ENCODE data around the gene CD8A.
"Not testable (repeated sequence)": the region's sequence is repeated elsewhere in the genome, so short reads cannot be mapped to it uniquely, and the experiment has no call there.

Gene CD8A

DNA sequence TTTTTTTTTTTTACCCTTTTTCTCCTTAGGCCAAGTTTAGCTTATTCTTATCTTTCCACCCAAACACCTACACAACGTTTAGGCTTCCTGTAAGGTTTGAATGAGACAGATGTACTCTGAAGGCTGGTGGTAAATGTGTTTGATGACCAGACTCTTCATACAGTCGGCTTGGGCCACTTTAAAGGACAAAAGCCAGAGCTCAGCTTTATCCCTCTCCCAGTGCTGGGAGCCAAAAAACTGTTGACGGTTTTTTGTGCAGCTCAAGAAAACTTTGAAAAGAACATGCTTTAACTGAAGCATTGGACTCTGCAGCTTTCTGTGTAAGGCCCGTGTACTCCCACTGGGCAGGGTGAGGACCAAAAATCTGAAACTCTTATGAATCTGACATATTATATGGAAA lies 15.4 kb downstream of the CD8A start:
- no peak for DNase-seq

DNA sequence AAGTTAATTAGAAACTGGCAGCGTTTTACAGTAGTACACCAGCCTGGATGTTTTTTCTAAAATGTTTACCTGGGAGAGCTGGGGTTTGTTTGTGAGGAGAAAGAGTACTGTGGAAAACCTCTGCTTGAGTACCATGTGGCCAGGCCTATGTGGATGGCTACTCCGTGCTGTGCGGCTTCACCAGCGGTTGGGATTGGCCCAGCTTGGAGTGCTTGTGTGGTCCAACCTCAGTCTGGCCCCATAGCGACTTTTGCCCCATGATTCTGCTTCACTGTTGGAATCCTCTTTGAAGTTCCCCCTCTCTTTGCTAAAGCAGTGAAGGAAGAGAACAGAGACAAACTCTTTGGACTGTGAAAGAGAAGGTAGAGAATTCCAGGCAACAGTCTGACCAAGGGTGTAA lies 15.9 kb downstream of the CD8A start:
- no peak for DNase-seq

- no peak for DNase-seq
These were observed 18.1 kb downstream of the CD8A start for GRCh38 chr2:86772611-86773010.

DNA sequence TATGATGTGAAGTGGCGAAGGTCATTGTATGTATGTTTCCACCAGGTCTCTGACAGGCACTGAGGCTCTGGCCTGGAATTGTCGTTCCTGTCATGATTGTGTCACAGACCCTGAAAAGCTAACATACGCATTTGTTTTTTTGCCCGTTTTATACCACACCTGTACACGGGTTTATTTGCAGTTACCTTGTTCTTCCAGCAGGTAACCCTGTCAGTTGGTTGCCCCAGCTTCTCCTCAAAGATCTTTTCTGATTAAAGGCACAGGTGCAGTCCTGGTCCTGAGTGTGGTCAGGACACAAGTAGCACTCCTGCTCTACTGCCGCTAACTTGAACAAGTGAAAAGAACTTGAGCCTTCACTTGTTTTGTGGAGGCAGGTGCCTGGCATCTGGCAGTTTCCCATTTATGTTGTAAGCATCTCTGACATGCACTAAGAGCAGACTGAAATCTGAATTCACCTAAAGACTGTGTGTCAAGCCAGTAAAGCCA lies 19.9 kb downstream of the CD8A start:
- DNase-seq = no peak

GRCh38 chr2:86769838-86770237 lies 20.9 kb downstream of the CD8A start:
- no peak for DNase-seq

DNA sequence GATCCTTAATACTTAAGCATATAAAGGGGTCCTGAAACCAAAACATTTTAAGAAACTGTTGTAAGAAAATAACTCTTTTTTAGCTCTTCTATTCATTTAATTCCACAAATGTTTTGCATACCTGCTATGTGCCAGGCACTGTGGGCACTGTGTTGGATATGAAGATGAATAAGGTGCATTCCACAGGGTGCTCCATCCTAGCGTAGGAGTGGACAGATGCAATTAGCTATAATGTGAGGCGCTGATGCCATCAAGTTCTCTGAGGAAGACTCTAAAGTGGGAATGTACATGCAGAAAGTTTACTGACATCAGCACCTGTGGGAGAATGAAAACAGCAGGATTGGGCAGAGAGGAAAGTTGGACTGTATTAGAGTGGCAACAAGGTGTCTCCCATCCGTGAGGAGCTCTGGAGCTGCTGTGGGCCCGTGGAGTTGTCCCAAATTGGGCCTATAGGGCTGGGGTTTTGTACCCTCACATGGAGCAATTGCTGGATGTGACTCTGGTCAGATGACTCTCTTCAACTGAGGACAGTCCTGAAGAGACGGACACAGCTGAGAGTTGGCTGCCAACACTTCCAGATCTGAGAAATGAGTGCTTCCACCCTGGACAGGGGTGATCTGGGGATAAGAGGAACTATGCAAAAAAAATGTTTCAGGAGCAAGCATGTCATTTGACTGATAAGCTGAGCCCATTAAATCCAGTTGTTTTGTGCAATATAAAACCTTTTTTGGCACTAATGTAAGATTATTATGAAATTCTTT lies 22.3 kb downstream of the CD8A start:
- no peak for DNase-seq

DNA sequence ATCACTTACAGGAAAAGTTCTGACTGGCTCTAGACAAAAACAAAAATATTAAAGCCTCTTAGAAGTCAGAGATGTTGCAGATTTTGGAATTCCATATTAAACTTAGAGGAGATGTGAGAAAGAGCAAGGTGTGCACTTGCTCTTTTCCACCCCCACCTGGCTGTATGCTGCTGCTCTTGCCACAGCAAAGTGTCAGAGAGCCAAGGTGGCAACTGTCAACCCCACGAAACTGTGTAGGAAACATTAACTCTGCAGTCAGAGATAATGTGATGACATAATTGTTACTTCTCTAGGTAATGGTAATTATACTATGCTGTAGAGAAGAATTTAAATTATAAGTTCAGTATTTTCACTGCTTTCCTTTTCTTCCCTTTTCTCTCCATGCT lies 25.4 kb downstream of the CD8A start:
- no peak for DNase-seq

GRCh38 chr2:86764661-86765309 lies 25.9 kb downstream of the CD8A start:
- no peak for DNase-seq

DNA sequence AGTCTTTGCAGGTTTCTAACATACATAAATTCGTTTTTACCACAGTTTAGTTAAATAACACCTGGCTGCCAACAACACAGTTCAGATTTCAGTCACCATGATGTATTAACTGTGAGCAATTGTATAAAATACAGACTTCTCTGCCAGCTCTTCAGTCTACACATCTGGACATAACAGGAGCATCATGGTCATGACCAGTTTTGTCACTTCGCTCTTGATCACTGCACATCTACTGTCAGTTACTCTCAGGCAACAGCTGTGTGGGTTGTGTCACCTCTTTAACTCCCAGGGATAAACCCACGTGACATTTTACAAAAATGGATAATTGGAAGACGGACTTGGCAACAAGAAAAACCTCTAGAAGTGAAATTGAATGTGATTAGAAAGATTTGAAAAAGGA lies 30.3 kb downstream of the CD8A start:
- no peak for DNase-seq

DNA sequence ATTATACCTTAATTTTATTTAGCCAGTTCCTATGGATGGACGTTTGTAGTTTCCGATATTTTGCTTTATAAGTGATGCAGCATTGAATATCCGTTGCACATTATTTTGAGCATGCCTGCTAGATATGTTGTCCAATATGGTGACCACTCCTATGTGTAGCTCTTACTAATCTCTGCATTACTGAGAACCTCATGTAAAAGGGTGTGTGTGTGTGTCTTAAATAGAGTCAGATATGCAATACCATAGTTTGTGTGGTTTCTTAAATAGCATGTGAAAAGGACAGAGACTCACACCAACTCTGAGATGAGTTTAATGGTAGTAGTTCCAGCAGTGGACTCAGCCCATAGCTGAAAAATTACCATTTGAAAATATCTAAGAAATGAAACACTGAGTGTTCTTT lies 32.3 kb downstream of the CD8A start:
- DNase-seq = no peak

DNA sequence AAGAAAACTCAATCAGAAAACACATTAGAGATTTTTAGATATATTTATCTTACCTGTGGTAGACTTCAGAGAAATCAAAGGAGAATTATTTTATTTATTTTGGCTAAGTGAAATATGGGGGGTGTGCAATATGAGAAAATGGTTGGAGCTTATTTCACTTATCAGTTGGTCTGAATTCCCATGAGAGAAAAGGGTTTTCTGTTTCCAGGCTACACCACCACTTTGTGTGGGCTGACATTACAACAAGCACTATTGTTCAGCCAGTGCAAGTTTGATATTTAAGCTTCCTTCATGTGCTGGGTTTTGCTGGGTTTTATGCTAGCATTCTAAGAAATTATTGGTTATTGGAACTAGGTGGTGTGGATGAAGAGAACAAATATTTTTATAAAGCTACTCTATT lies 37.1 kb downstream of the CD8A start:
- no peak for DNase-seq

DNA sequence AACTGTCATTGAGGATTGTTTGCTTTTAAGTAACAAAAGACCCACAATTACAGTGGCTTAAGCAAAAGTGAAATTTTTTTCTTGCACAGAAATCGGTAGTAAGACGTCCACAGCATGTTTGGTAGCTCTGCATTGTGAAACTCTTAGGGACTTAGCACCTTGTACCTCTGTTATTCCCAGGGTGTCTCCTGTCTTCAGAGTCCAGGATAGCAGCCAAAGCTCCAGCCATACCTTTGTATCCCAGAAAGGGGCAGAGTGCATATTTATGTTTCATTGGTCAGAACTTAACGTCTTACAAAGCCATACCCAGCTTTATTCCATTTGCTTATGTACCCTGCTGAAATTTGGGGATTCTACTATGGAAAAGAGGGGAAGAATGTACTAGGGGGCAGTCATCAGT lies 37.8 kb downstream of the CD8A start:
- no peak for DNase-seq

DNA sequence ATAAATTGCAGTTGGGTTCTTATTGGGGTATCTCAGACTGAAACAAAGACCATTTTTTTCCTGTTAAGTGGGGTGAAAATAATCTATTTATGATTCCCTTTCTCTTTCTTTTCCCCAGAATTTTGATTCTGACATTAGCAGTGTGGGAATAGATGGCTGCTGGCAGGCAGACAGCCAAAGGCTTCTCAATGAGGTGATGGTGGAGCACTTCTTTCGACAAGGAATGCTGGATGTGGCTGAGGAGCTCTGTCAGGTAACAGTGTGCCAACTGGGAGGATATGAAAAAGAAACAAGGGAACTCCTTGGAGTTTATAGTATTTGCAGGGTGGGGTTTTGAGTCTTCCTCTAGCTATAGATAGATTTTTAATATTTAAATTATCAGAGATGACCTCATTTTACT lies 38.9 kb downstream of the CD8A start:
- DNase-seq = no peak

GRCh38 chr2:86750240-86750839 lies 40.4 kb downstream of the CD8A start:
- DNase-seq = no peak

DNA sequence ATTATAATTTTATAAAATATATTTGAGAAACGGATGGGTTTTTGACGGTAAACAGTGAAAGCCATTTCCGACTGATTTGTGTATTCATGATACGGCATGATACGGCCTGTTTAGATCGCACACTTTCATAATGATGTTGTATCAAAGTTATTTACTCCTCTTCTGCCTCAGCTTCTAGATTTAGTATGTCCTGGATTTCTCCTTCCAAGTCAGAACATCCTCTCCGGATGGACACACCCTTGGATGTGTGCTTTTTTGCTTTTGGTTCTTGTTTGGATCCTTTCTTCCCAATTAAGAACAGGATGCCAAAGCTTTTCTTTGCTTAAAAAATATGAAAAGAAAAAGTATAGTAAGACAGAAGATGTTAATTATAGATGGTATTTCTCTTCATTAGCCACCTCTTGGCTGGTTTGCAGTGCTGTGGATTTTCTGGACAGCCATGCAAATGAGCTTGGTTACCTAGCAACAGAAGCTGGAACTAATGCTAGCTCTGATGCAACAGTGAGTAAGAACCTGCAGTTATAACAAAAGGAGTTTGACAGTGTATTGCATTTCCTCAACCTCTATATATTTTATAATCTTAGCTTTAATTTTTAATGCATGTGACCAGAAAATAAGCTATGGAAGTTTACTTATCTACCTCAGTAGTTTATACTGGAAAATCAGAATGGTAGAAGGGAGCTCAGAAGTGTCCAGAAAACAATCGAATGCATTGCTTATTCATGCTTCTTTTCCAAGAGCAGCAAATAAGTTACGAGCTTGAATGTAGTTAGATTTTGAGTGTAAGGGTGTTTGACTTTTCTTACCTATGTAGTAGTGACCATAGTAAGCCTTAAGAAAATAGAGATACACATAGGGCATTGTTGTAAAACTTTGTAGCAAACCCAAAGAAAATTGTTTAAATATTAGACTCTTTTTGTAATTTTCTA lies 42.7 kb downstream of the CD8A start:
- peak; percentile 45 for DNase-seq

- DNase-seq = no peak
These were observed 43.8 kb downstream of the CD8A start for GRCh38 chr2:86746939-86747338.

- DNase-seq = no peak
These were observed 46.6 kb downstream of the CD8A start for GRCh38 chr2:86744152-86744551.

GRCh38 chr2:86741889-86742498 lies 48.7 kb downstream of the CD8A start:
- not testable (repeated sequence) for DNase-seq

GRCh38 chr2:86739889-86740288 lies 50.8 kb downstream of the CD8A start:
- DNase-seq = not testable (repeated sequence)

DNA sequence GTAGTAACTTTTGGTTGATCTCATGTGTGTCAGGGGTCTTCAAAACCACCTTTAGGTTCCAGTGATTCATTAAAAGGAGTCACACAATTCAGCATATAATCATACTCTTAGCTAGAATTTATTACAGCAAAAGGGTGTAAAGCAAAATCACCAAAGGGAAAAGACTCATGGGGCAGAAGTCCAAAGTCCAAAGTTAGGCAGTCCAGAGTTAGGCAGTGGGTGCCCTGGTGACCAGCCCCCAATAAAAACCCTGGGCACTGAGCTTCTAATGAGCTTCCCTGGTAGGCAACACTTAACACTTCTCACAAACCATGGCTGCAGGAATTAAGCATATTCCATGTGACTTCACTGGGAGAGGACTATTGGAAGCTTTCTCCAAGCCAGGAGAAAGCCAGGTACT lies 51.2 kb downstream of the CD8A start:
- DNase-seq = not testable (repeated sequence)

DNA sequence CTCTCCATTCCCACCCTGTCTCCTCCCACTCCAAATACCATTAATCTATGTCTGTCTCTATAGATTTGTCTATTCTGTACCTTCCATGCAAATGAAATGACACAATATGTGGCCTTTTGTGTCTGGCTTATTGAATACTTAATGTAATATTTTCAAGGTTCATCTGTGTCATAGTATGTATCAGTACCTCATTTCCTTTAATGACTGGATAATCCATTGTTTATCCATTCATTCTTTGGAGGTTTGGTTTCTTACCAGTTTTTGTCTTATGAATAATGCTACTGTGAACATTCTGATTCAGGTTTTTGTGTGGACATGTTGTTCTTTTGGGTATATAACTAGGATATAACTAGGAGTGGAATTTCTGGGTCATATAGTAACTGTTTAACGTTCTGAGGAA lies 55.8 kb downstream of the CD8A start:
- not testable (repeated sequence) for DNase-seq
